SK-N-SH treated with all-trans-retinoic acid at 6 μM for 48 hours (cell line): Measurements from ENCODE around the gene UBXN1.

Experiments
- ATAC-seq: fragments of 200-7000 bp; cut with Tn5 transposase; 3 replicates; pipeline ENCODE4 v1.9.1; 2020; ENCODE audit warnings: mild to moderate bottlenecking, moderate library complexity
- ARNTL ChIP-seq: fragments of 450-650 bp; formaldehyde crosslinking; IDR thresholded peaks from 2 replicates; pipeline ENCODE4 v1.5.0; 2020; ENCODE audit warnings: low read depth, mild to moderate bottlenecking, moderate library complexity, borderline replicate concordance
- BACH2 ChIP-seq: fragments of 250-450 bp; sonication (Bioruptor Pico); IDR thresholded peaks from 2 replicates; pipeline ENCODE4 v1.9.0; 2021; ENCODE audit warnings: mild to moderate bottlenecking, borderline replicate concordance
- CSDC2 ChIP-seq: fragments of 250-450 bp; sonication (Bioruptor Pico); IDR thresholded peaks from 2 replicates; pipeline ENCODE4 v1.5.0; 2020; ENCODE audit warnings: mild to moderate bottlenecking, moderate library complexity
- ESRRG ChIP-seq: fragments of 250-450 bp; sonication (Bioruptor Pico); IDR thresholded peaks from 2 replicates; pipeline ENCODE4 v1.6.1; 2021; ENCODE audit warnings: mild to moderate bottlenecking
- GLIS3 ChIP-seq: fragments of 250-450 bp; sonication (Bioruptor Pico); IDR thresholded peaks from 2 replicates; pipeline ENCODE4 v1.5.0; 2020; ENCODE audit warnings: mild to moderate bottlenecking, moderate library complexity
- ISL1 ChIP-seq: fragments of 250-450 bp; sonication (Bioruptor Pico); IDR thresholded peaks from 2 replicates; pipeline ENCODE4 v2.1.2; 2022; ENCODE audit warnings: mild to moderate bottlenecking, moderate library complexity
- OSR1 ChIP-seq: fragments of 250-450 bp; sonication (Bioruptor Pico); IDR thresholded peaks from 2 replicates; pipeline ENCODE4 v1.8.0; 2022; ENCODE audit warnings: moderate library complexity, mild to moderate bottlenecking, inconsistent platforms
- PPARA ChIP-seq: fragments of 250-450 bp; sonication (Bioruptor Pico); IDR thresholded peaks from 2 replicates; pipeline ENCODE4 v1.5.0; 2020; ENCODE audit warnings: mild to moderate bottlenecking, borderline replicate concordance
- RARB ChIP-seq: fragments of 250-450 bp; sonication (Bioruptor Pico); IDR thresholded peaks from 2 replicates; pipeline ENCODE4 v1.8.0; 2021; ENCODE audit warnings: mild to moderate bottlenecking, moderate library complexity
- SNAI2 ChIP-seq: fragments of 250-450 bp; sonication (Bioruptor Pico); IDR thresholded peaks from 2 replicates; pipeline ENCODE4 v1.5.0; 2020; ENCODE audit warnings: mild to moderate bottlenecking, moderate library complexity
- TCF4 ChIP-seq: fragments of 250-450 bp; sonication (Bioruptor Pico); IDR thresholded peaks from 2 replicates; pipeline ENCODE4 v1.8.0; 2021; ENCODE audit warnings: mild to moderate bottlenecking, moderate library complexity, borderline replicate concordance
- TOX ChIP-seq: fragments of 250-450 bp; sonication (Bioruptor Pico); IDR thresholded peaks from 2 replicates; pipeline ENCODE4 v1.8.0; 2021; ENCODE audit warnings: mild to moderate bottlenecking, moderate library complexity, borderline replicate concordance
- ZC3H10 ChIP-seq: fragments of 250-450 bp; sonication (Bioruptor Pico); IDR thresholded peaks from 2 replicates; pipeline ENCODE4 v1.5.1; 2021; ENCODE audit warnings: mild to moderate bottlenecking, moderate library complexity
- ZFP3 ChIP-seq: fragments of 250-450 bp; sonication (Bioruptor Pico); IDR thresholded peaks from 2 replicates; pipeline ENCODE4 v1.5.0; 2020; ENCODE audit warnings: mild to moderate bottlenecking, moderate library complexity
- ZFP30 ChIP-seq: fragments of 450-650 bp; formaldehyde crosslinking; IDR thresholded peaks from 2 replicates; pipeline ENCODE4 v1.5.0; 2022; ENCODE audit warnings: mild to moderate bottlenecking, moderate library complexity
- ZNF565 ChIP-seq: fragments of 450-650 bp; formaldehyde crosslinking; conservative IDR thresholded peaks from 2 replicates; pipeline ENCODE4 v1.5.0; 2020; ENCODE audit warnings: low read depth, mild to moderate bottlenecking, moderate library complexity
- ZNF70 ChIP-seq: fragments of 450-650 bp; formaldehyde crosslinking; IDR thresholded peaks from 2 replicates; pipeline ENCODE4 v1.5.0; 2020; ENCODE audit warnings: mild to moderate bottlenecking, moderate library complexity
- ZNF8 ChIP-seq: fragments of 450-650 bp; formaldehyde crosslinking; IDR thresholded peaks from 2 replicates; pipeline ENCODE4 v1.5.0; 2020; ENCODE audit warnings: mild to moderate bottlenecking, moderate library complexity
- TF ChIP-seq, protein P1 (sequence below): fragments of 250-450 bp; sonication (Bioruptor Pico); IDR thresholded peaks from 2 replicates; pipeline ENCODE4 v1.8.0; 2021; ENCODE audit warnings: low read depth, mild to moderate bottlenecking, moderate library complexity, borderline replicate concordance
- TF ChIP-seq, protein P2 (sequence below): fragments of 250-450 bp; sonication (Bioruptor Pico); IDR thresholded peaks from 2 replicates; pipeline ENCODE4 v1.5.0; 2020; ENCODE audit warnings: mild to moderate bottlenecking, moderate library complexity
- TF ChIP-seq, protein P3 (sequence below): fragments of 250-450 bp; sonication (Bioruptor Pico); IDR thresholded peaks from 2 replicates; pipeline ENCODE4 v1.5.1; 2021; ENCODE audit warnings: mild to moderate bottlenecking, moderate library complexity
- TF ChIP-seq, protein P4 (sequence below): fragments of 250-450 bp; sonication (Bioruptor Pico); IDR thresholded peaks from 2 replicates; pipeline ENCODE4 v1.8.0; 2020; ENCODE audit warnings: mild to moderate bottlenecking, moderate library complexity, borderline replicate concordance
- TF ChIP-seq, protein P5 (sequence below): fragments of 250-450 bp; sonication (Bioruptor Pico); IDR thresholded peaks from 2 replicates; pipeline ENCODE4 v1.5.1; 2020; ENCODE audit warnings: low read depth, mild to moderate bottlenecking, moderate library complexity

The UBXN1 gene

DNA sequence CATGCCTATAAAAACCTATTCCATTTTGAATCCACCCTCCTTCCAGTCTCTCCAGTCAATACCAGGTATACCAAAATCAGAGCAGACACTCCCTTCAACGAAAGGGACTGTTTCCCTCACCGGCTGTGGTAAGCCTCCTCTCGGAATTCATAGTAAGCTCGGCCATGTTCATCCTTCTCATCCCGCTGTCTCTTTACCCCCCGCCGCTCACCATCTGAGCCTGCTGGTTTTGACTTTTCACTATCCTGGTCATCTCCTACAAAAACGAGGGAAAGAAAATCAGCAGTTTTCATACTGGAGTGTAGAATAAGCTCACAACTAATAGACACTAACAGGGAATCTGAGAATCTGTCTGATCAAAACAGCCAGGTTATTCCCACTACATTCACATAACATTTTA, 45.3 kb upstream of the UBXN1 start:
- TF ChIP-seq SNAI2 (CRISPR knock-in tag), result no peak
- TF ChIP-seq ZFP3 (CRISPR knock-in tag), result no peak
- TF ChIP-seq, protein P1, sequence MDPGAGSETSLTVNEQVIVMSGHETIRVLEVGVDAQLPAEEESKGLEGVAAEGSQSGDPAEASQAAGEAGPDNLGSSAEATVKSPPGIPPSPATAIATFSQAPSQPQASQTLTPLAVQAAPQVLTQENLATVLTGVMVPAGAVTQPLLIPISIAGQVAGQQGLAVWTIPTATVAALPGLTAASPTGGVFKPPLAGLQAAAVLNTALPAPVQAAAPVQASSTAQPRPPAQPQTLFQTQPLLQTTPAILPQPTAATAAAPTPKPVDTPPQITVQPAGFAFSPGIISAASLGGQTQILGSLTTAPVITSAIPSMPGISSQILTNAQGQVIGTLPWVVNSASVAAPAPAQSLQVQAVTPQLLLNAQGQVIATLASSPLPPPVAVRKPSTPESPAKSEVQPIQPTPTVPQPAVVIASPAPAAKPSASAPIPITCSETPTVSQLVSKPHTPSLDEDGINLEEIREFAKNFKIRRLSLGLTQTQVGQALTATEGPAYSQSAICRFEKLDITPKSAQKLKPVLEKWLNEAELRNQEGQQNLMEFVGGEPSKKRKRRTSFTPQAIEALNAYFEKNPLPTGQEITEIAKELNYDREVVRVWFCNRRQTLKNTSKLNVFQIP (CRISPR knock-in tag), result no peak
- TF ChIP-seq ZFP30, result no peak
- TF ChIP-seq ARNTL (CRISPR knock-in tag), result no peak
- TF ChIP-seq, protein P2, sequence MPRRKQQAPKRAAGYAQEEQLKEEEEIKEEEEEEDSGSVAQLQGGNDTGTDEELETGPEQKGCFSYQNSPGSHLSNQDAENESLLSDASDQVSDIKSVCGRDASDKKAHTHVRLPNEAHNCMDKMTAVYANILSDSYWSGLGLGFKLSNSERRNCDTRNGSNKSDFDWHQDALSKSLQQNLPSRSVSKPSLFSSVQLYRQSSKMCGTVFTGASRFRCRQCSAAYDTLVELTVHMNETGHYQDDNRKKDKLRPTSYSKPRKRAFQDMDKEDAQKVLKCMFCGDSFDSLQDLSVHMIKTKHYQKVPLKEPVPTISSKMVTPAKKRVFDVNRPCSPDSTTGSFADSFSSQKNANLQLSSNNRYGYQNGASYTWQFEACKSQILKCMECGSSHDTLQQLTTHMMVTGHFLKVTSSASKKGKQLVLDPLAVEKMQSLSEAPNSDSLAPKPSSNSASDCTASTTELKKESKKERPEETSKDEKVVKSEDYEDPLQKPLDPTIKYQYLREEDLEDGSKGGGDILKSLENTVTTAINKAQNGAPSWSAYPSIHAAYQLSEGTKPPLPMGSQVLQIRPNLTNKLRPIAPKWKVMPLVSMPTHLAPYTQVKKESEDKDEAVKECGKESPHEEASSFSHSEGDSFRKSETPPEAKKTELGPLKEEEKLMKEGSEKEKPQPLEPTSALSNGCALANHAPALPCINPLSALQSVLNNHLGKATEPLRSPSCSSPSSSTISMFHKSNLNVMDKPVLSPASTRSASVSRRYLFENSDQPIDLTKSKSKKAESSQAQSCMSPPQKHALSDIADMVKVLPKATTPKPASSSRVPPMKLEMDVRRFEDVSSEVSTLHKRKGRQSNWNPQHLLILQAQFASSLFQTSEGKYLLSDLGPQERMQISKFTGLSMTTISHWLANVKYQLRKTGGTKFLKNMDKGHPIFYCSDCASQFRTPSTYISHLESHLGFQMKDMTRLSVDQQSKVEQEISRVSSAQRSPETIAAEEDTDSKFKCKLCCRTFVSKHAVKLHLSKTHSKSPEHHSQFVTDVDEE (CRISPR knock-in tag), result no peak
- TF ChIP-seq ZNF8 (CRISPR knock-in tag), result no peak
- TF ChIP-seq TCF4 (CRISPR knock-in tag), result no peak
- no peak for TF ChIP-seq TOX (CRISPR knock-in tag)
- TF ChIP-seq, protein P3, sequence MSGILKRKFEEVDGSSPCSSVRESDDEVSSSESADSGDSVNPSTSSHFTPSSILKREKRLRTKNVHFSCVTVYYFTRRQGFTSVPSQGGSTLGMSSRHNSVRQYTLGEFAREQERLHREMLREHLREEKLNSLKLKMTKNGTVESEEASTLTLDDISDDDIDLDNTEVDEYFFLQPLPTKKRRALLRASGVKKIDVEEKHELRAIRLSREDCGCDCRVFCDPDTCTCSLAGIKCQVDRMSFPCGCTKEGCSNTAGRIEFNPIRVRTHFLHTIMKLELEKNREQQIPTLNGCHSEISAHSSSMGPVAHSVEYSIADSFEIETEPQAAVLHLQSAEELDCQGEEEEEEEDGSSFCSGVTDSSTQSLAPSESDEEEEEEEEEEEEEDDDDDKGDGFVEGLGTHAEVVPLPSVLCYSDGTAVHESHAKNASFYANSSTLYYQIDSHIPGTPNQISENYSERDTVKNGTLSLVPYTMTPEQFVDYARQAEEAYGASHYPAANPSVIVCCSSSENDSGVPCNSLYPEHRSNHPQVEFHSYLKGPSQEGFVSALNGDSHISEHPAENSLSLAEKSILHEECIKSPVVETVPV (CRISPR knock-in tag), result no peak
- TF ChIP-seq ESRRG (CRISPR knock-in tag), result no peak
- no peak for TF ChIP-seq BACH2 (CRISPR knock-in tag)
- no peak for TF ChIP-seq RARB
- TF ChIP-seq GLIS3 (CRISPR knock-in tag), result no peak
- TF ChIP-seq ZNF70 (CRISPR knock-in tag), result no peak
- TF ChIP-seq ZNF565 (CRISPR knock-in tag), result no peak
- TF ChIP-seq OSR1 (CRISPR knock-in tag), result no peak
- no peak for TF ChIP-seq ZC3H10 (CRISPR knock-in tag)
- TF ChIP-seq ISL1 (CRISPR knock-in tag), result no peak
- TF ChIP-seq, all 23 proteins: peak for 0
- no peak for ATAC-seq

DNA sequence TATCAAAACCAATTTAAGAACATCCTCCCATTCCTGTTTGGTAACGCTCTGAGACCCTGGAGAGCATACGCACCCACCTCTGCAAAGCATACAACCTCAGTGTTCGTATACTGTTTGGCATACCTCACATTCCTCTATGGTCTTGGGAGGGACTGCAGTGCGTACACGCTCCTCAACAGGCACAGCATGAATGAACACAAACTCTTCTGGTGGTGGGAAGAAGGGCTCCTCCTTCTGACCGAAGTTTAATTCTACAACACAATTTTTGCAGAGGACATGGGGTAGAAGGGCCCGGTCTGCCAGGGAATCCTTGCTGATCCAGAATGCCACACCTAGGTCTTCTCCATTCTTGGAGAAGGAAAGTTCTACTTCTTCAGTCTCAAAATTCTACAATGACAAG, 43.1 kb upstream of the UBXN1 start:
- no peak for TF ChIP-seq ZNF565 (CRISPR knock-in tag)
- TF ChIP-seq PPARA (CRISPR knock-in tag), result no peak
- TF ChIP-seq ZC3H10 (CRISPR knock-in tag), result no peak
- TF ChIP-seq, protein P4, sequence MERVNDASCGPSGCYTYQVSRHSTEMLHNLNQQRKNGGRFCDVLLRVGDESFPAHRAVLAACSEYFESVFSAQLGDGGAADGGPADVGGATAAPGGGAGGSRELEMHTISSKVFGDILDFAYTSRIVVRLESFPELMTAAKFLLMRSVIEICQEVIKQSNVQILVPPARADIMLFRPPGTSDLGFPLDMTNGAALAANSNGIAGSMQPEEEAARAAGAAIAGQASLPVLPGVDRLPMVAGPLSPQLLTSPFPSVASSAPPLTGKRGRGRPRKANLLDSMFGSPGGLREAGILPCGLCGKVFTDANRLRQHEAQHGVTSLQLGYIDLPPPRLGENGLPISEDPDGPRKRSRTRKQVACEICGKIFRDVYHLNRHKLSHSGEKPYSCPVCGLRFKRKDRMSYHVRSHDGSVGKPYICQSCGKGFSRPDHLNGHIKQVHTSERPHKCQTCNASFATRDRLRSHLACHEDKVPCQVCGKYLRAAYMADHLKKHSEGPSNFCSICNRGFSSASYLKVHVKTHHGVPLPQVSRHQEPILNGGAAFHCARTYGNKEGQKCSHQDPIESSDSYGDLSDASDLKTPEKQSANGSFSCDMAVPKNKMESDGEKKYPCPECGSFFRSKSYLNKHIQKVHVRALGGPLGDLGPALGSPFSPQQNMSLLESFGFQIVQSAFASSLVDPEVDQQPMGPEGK (CRISPR knock-in tag), result no peak
- no peak for TF ChIP-seq ARNTL (CRISPR knock-in tag)
- peak; percentile 43; the same call in 2 of the 3 replicates for ATAC-seq

DNA sequence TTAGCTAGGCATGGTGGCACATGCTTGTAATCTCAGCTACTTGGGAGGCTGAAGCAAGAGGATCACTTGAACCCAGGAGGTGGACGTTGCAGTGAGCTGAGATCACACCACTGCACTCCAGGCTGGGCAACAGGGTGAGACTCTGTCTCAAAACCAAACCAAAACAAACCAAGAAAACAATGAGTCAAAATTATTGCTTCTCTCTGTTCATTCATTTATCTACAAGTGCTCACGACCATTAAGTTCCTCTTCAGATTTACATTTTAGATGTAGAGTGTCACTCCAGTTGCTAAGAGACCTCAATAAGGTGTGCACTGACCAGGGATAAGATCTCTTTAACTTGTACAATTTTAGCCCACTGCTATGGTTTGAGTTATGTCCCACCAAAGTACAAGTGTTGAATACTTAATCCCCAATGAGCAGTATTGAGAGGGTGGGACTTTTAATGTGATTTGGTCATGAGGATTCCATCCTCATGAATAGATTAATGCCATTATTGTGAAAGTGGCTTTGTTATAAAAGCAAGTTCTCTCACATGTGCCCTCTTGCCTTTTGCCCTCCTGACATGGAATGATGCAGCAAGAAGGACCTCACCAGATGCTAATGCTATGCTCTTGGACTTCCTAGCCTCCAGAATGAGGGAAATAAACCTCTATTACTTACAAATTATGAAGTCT, 40.6 kb upstream of the UBXN1 start:
- no peak for ATAC-seq
- no peak for TF ChIP-seq ZNF565 (CRISPR knock-in tag)
- TF ChIP-seq ZFP30, result no peak
- TF ChIP-seq, protein P3 (CRISPR knock-in tag), result no peak
- no peak for TF ChIP-seq ZFP3 (CRISPR knock-in tag)
- TF ChIP-seq, protein P5, sequence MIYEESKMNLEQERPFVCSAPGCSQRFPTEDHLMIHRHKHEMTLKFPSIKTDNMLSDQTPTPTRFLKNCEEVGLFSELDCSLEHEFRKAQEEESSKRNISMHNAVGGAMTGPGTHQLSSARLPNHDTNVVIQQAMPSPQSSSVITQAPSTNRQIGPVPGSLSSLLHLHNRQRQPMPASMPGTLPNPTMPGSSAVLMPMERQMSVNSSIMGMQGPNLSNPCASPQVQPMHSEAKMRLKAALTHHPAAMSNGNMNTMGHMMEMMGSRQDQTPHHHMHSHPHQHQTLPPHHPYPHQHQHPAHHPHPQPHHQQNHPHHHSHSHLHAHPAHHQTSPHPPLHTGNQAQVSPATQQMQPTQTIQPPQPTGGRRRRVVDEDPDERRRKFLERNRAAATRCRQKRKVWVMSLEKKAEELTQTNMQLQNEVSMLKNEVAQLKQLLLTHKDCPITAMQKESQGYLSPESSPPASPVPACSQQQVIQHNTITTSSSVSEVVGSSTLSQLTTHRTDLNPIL (CRISPR knock-in tag), result no peak
- TF ChIP-seq ZC3H10 (CRISPR knock-in tag), result no peak
- no peak for TF ChIP-seq ARNTL (CRISPR knock-in tag)
- TF ChIP-seq ESRRG (CRISPR knock-in tag), result no peak
- no peak for TF ChIP-seq ISL1 (CRISPR knock-in tag)
- no peak for TF ChIP-seq TOX (CRISPR knock-in tag)
- TF ChIP-seq CSDC2 (CRISPR knock-in tag), result no peak
- TF ChIP-seq, protein P2 (CRISPR knock-in tag), result no peak
- TF ChIP-seq BACH2 (CRISPR knock-in tag), result no peak
- no peak for TF ChIP-seq TCF4 (CRISPR knock-in tag)
